CD14-positive monocyte (primary cell): ENCODE measurements around the gene CYP46A1. TPM values are rescaled to one million over a fixed set of nuclear protein-coding genes. Genes with fewer than 3 reads are reported as not detected.

Source experiments
- DNase-seq, 3 donors: peaks; one replicate each; pipeline ENCODE4 v3.0.0-alpha.2; 2011 to 2022
- H2AFZ ChIP-seq: 2 replicates; pipeline ENCODE4 v1.6.0; 2012; ENCODE audit warnings: mild to moderate bottlenecking, low read depth, low read length, inconsistent platforms; ENCODE audit not compliant: insufficient read depth, poor library complexity, severe bottlenecking
- H3K27ac ChIP-seq, 2 donors: 1 replicate in 1 of 2; 2 replicates in 1 of 2; pipeline ENCODE4 v1.5.1; 2012 to 2013; ENCODE audit warnings: low read length in 2 of 2, control low read depth in 1 of 2, inconsistent platforms in 1 of 2, low read depth in 1 of 2, mild to moderate bottlenecking in 1 of 2
- H3K27me3 ChIP-seq, 2 donors: one replicate each; pipeline versions ENCODE4 v1.6.0 to v1.6.1; 2011 to 2013; ENCODE audit warnings: low read length in 2 of 2; ENCODE audit not compliant: control insufficient read depth in 2 of 2, insufficient read depth in 2 of 2
- H3K36me3 ChIP-seq, 2 donors: replicated peaks in 1 of 2; 1 replicate in 1 of 2; 2 replicates in 1 of 2; pipeline versions ENCODE4 v1.5.1 to v1.6.1; 2012 to 2013; ENCODE audit warnings: low read length in 2 of 2, control low read depth in 1 of 2, inconsistent platforms in 1 of 2, mild to moderate bottlenecking in 1 of 2; ENCODE audit not compliant: insufficient read depth in 2 of 2, control insufficient read depth in 1 of 2
- H3K4me1 ChIP-seq, 2 donors: 1 replicate in 1 of 2; 2 replicates in 1 of 2; pipeline versions ENCODE4 v1.5.1 to v1.6.1; 2012 to 2013; ENCODE audit warnings: low read length in 2 of 2, control low read depth in 1 of 2, inconsistent platforms in 1 of 2, mild to moderate bottlenecking in 1 of 2, moderate library complexity in 1 of 2; ENCODE audit not compliant: insufficient read depth in 2 of 2, control insufficient read depth in 1 of 2
- H3K4me2 ChIP-seq: replicated peaks from 2 replicates; pipeline ENCODE3; 2012; ENCODE audit warnings: low read length, moderate library complexity, mild to moderate bottlenecking; ENCODE audit not compliant: poor library complexity, severe bottlenecking; ENCODE audit errors: extremely low read depth
- H3K4me3 ChIP-seq, 3 experiments: fragments of 200-600 bp in 1 of 3; sonication (generic) in 1 of 3; replicated peaks in 1 of 3; 1 replicate in 2 of 3; 2 replicates in 1 of 3; pipeline ENCODE4 v1.5.1; 2011 to 2013; ENCODE audit warnings: low read length in 3 of 3, mild to moderate bottlenecking in 3 of 3, control low read depth in 2 of 3, low read depth in 2 of 3, inconsistent platforms in 1 of 3, moderate library complexity in 1 of 3
- H3K79me2 ChIP-seq: 2 replicates; pipeline ENCODE4 v1.6.0; 2012; ENCODE audit warnings: mild to moderate bottlenecking, control low read depth, inconsistent platforms, low read length, moderate library complexity; ENCODE audit not compliant: insufficient read depth
- H3K9ac ChIP-seq: 2 replicates; pipeline ENCODE4 v1.6.0; 2017; ENCODE audit warnings: low read length, mild to moderate bottlenecking; ENCODE audit not compliant: insufficient read depth, poor library complexity, severe bottlenecking
- H3K9me3 ChIP-seq, 2 donors: replicated peaks in 1 of 2; 1 replicate in 1 of 2; 2 replicates in 1 of 2; pipeline versions ENCODE4 v1.5.1 to v1.6.1; 2012 to 2013; ENCODE audit warnings: low read length in 2 of 2, control low read depth in 1 of 2; ENCODE audit not compliant: control insufficient read depth in 1 of 2, insufficient read depth in 1 of 2
- H4K20me1 ChIP-seq: 2 replicates; pipeline ENCODE4 v1.6.0; 2012; ENCODE audit warnings: mild to moderate bottlenecking, low read length, control low read depth, moderate library complexity; ENCODE audit not compliant: insufficient read depth
- H3K27ac Mint-ChIP-seq, 7 donors: one replicate each; pipeline ENCODE4 v1.8.0; 2020; ENCODE audit warnings: mild to moderate bottlenecking in 7 of 7, mixed read lengths in 7 of 7, moderate library complexity in 6 of 7, inconsistent platforms in 2 of 7
- H3K27me3 Mint-ChIP-seq, 3 donors: one replicate each; pipeline ENCODE4 v1.8.0; 2021 to 2022; ENCODE audit warnings: low read depth in 3 of 3, mild to moderate bottlenecking in 3 of 3, mixed read lengths in 3 of 3, moderate library complexity in 3 of 3, inconsistent platforms in 1 of 3
- H3K36me3 Mint-ChIP-seq, 2 donors: one replicate each; pipeline ENCODE4 v1.8.0; 2020; ENCODE audit warnings: mixed read lengths in 2 of 2, inconsistent platforms in 1 of 2, mild to moderate bottlenecking in 1 of 2
- H3K4me1 Mint-ChIP-seq: one replicate; pipeline ENCODE4 v1.8.0; 2020; ENCODE audit warnings: mild to moderate bottlenecking, mixed read lengths
- H3K4me3 Mint-ChIP-seq, 2 donors: one replicate each; pipeline ENCODE4 v1.8.0; 2020; ENCODE audit warnings: mild to moderate bottlenecking in 2 of 2, mixed read lengths in 2 of 2, moderate library complexity in 1 of 2
- H3K9me3 Mint-ChIP-seq, 7 donors: one replicate each; pipeline ENCODE4 v1.8.0; 2020 to 2022; ENCODE audit warnings: mixed read lengths in 7 of 7, mild to moderate bottlenecking in 6 of 7, moderate library complexity in 6 of 7, inconsistent platforms in 2 of 7
- WGBS: methylation state at CpG from one replicate; pipeline ENCODE4 v1.1.5; 2013; ENCODE audit warnings: missing lambda C conversion rate; ENCODE audit not compliant: insufficient coverage; 5-methylcytosine and 5-hydroxymethylcytosine counted together
- intact Hi-C, 2 donors: fragments of 100-400 bp; cut with micrococcal nuclease; formaldehyde crosslinking; loops; one replicate each; pipeline versions ENCODE4 v1.15.0 to v1.15.1; 2023
- polyA plus RNA-seq, 3 donors: library from polyadenylated mRNA; depleted of rRNA in 1 of 3; unstranded in 2 of 3; stranded (reverse) in 1 of 3; fragments of 300-500 nt in 2 of 3; fragments of >200 nt in 1 of 3; fragmentation: Illumina TruSeq in 2 of 3; gene quantifications; 1 replicate in 2 of 3; 2 replicates in 1 of 3; pipeline ENCODE4 v1.2.3, GENCODE V29; 2012 to 2021
- TF ChIP-seq, protein P1 (sequence below): fragments of 200-600 bp; IDR thresholded peaks from one replicate; pipeline ENCODE4 v1.8.0; 2022; ENCODE audit warnings: antibody characterized with exemption, mild to moderate bottlenecking

The CYP46A1 gene
- polyA plus RNA-seq, 3 donors = not detected

DNA sequence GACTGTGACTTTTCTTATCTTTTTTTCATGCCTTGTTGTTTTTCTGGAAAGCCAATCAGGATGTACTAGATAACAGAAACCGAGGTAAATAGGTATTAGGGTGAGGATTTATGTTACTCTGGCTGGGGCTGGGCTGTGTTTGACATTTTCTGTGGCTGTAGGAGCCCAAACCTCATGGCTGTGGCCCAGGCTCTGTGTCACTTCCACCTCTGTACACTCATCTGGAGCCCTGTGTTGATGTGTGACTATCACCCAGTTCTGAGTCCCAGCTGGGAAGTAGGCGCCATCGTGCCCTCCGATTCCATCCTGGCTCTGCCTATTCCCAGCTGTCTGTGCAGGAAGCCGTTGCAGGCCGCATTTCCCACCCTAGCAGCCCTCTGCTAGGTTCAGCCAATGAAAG lies 40.8 kb upstream of the CYP46A1 start:
- intact Hi-C loops = no loop called here
- no peak overlapping the region for H3K27ac ChIP-seq
- H3K36me3 Mint-ChIP-seq = no peaks in the 10 kb centered on the region
- H3K9me3 Mint-ChIP-seq = peaks cover 0 to 6% (median 1%) of the 10 kb centered on the region in 7 donors
- 71% methylated on average over 4 of the region's 6 CpGs for WGBS
- H3K4me3 ChIP-seq = no peak overlapping the region
- H2AFZ ChIP-seq = no peak overlapping the region
- no peak for DNase-seq
- H3K27me3 Mint-ChIP-seq = peaks cover 32 to 46% (median 33%) of the 10 kb centered on the region in 3 donors
- H3K27ac Mint-ChIP-seq = no peak overlapping the region
- peaks cover 2% of the 10 kb centered on the region for H3K4me1 Mint-ChIP-seq
- no peaks in the 10 kb centered on the region for H3K79me2 ChIP-seq
- H3K4me1 ChIP-seq = peaks cover 0 to 8% of the 10 kb centered on the region in 2 donors
- H3K9ac ChIP-seq = no peak overlapping the region
- no peak overlapping the region for H3K4me3 Mint-ChIP-seq
- no peaks in the 10 kb centered on the region for H4K20me1 ChIP-seq
- no peak overlapping the region for H3K4me2 ChIP-seq
- TF ChIP-seq, protein P1, sequence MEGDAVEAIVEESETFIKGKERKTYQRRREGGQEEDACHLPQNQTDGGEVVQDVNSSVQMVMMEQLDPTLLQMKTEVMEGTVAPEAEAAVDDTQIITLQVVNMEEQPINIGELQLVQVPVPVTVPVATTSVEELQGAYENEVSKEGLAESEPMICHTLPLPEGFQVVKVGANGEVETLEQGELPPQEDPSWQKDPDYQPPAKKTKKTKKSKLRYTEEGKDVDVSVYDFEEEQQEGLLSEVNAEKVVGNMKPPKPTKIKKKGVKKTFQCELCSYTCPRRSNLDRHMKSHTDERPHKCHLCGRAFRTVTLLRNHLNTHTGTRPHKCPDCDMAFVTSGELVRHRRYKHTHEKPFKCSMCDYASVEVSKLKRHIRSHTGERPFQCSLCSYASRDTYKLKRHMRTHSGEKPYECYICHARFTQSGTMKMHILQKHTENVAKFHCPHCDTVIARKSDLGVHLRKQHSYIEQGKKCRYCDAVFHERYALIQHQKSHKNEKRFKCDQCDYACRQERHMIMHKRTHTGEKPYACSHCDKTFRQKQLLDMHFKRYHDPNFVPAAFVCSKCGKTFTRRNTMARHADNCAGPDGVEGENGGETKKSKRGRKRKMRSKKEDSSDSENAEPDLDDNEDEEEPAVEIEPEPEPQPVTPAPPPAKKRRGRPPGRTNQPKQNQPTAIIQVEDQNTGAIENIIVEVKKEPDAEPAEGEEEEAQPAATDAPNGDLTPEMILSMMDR = no peak
- H3K27me3 ChIP-seq = peaks cover 3 to 28% of the 10 kb centered on the region in 2 donors
- no peaks in the 10 kb centered on the region for H3K9me3 ChIP-seq
- H3K36me3 ChIP-seq = no peaks in the 10 kb centered on the region

DNA sequence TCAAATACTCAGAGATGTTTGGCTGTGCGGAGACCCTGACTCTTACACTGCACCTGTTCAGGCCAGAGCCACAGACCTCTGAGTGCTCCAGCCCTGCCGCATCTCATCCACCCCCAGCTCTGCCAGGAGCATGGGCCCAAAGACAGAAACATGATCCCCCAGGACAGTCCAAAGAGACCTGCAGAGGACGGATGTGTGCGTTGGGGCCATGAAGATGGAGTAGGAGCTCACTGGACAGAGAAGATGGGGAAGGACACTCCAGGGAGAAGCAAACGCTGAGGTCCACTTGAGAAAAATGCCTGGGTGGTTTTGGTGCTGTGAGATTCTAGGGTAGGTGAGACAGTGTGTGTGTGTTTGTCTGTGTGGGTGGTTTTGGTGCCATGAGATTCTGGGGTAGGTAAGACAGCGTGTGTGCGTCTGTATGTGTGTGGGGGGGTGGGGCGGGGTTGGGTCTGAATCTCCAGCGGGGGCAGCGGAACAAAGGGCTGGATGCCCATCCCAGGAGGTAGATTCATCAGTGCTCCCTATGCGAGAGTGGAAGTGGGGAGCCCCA lies 40.0 kb upstream of the CYP46A1 start:
- 92% methylated on average over 10 of the region's 11 CpGs for WGBS
- Histone ChIP-seq H3K79me2 (no peaks in the 10 kb centered on the region), H3K4me2 (no peak overlapping the region), H3K4me1 (peaks cover 0 to 8% of the 10 kb centered on the region in 2 donors), H3K4me3 (peak overlapping the region in 1 of 3 experiments; percentile 68), H2AFZ (no peak overlapping the region), H3K36me3 (no peaks in the 10 kb centered on the region), H3K9ac (no peak overlapping the region), H3K27ac (no peak overlapping the region), H4K20me1 (no peaks in the 10 kb centered on the region), H3K9me3 (no peaks in the 10 kb centered on the region), H3K27me3 (peaks cover 3 to 28% of the 10 kb centered on the region in 2 donors)
- H3K27me3 Mint-ChIP-seq = peaks cover 35 to 51% (median 35%) of the 10 kb centered on the region in 3 donors
- peak overlapping the region in 1 of 2 donors; percentile 65 for H3K4me3 Mint-ChIP-seq
- H3K4me1 Mint-ChIP-seq = peaks cover 2% of the 10 kb centered on the region
- DNase-seq = no peak
- intact Hi-C loops = no loop called here
- no peak overlapping the region for H3K27ac Mint-ChIP-seq
- H3K36me3 Mint-ChIP-seq = no peaks in the 10 kb centered on the region
- TF ChIP-seq, protein P1 = no peak
- H3K9me3 Mint-ChIP-seq = peaks cover 0 to 6% (median 1%) of the 10 kb centered on the region in 7 donors
